NCI-H69 (cell line): ENCODE results near the gene WSB1.
"Not testable (repeated sequence)": the region's sequence is repeated elsewhere in the genome, so short reads cannot be mapped to it uniquely, and the experiment has no call there.

ENCODE experiments used
- DNase-seq: peaks from one replicate; lab custom pipeline; 2025; lab: John Stamatoyannopoulos, UW

WSB1 gene

DNA sequence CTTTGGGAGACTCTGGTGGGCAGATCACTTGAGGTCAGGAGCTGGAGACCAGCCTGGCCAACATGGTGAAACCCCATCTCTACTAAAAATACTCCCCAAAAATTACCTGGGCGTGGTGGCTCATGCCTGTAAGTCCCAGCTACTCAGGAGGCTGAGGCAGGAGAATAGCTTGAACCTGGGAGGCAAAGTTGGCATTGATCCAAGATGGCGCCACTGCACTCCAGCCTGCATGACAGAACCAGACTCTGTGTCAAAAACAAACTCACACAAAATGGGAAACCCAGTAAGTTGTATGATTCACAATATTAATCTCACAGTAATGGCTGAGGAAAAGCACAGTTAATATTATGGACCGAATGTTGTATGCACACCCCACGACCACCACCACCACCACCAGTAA is 24.3 kb downstream of the WSB1 start:
- DNase-seq = peak; percentile 28

DNA sequence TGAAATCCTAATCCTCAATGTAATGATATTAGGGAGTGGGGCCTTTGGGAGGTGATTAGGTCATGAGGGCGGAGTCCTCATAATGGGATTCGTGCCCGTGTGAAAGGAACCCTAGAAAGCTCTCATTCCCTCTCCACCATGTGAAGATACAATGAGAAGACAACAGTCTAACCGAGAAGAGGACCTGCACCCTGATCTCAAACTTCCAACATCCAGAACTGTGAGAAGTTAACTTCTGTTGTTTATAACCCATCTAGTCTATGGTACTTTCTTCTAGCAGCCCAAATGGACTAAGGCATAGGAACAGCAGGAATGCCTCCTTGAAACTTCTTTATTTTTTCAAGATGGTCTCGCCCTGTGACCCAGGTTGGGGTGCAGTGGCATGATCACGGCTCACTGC is 24.7 kb downstream of the WSB1 start:
- no peak for DNase-seq

DNA sequence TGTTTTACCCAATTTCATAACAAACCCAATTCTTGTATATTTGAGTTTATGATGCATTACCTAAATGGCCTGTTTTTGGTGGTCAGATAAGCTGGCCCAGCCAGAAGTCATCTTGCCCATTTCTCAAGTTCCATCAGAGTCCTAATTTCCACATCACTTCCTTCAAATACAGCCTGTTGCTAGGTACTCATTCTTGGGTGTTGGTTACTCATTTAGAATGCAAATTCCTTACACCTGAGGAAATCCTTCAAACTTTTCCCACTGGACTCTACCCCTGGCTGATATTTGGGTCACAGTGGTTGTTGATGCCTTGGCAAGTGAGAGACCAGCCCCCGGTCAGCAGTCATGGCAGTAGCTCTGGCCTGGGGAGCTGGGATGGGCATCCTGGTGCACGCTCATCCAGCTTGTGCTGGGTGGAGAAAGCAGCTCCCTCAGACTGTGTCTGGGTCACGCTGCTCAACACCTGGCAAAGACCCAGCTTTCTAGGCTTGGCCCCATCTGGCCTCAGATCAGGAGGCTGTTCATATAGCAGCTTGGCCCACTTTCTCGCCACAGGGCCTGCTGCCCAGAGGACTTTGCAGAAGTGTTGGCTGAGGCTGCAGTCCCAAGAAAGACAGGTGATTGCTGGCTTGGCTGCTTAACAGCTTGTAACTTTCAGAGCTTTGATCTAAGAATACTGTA is 25.8 kb downstream of the WSB1 start:
- DNase-seq = peak; percentile 79

DNA sequence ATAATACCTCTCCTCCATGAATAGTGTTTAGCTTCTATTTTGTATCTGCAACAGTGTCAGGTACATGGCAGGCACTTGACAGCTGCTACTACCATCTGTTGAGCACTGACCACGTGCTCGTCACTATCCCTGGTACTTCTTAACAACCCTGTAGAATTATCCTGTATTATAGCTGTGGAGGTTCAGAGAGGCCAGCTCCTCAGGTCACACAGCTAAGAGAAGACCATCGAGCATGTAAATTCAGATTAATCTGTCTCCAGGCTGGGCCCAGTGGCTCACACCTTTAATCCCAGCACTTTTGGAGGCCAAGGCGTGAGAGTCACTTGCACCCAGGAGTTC is 26.3 kb downstream of the WSB1 start:
- peak; percentile 79 for DNase-seq

DNA sequence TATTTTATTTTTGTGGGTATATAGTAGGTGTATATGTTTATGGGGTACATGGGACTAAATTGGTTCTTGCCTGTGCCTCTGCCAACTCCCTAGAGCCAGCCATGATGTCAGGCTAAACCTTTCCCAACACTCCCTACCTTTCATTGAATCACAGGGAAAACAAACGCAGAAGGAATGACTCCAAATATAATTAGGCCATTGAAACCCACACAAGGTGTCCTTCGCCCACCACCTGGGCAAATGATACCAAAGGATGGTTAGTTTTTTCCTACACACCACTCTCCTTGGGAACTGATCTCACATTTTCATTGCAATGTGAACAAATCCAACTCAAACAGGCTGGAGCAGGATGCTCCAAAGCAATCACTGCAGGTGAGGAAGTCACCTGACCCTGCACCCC is 27.5 kb downstream of the WSB1 start:
- peak; percentile 34 for DNase-seq

DNA sequence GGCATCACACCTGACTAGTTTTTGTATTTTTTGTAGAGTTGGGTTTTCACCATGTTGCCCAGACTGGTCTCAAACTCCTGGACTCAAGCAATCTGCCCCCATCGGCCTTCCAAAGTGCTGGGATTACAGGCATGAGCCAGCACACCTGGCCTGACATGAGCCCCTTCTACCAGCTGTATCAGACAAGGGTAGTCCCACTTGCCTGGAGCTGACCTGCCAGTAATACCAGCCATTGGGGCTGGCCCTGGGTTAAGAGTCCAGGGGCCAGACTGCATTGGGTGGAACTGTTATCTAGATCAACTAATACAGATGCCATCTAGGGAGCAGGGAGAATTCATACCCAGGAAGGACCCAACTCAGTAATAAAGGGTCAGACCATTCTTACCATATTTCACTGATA is 28.1 kb downstream of the WSB1 start:
- no peak for DNase-seq

DNA sequence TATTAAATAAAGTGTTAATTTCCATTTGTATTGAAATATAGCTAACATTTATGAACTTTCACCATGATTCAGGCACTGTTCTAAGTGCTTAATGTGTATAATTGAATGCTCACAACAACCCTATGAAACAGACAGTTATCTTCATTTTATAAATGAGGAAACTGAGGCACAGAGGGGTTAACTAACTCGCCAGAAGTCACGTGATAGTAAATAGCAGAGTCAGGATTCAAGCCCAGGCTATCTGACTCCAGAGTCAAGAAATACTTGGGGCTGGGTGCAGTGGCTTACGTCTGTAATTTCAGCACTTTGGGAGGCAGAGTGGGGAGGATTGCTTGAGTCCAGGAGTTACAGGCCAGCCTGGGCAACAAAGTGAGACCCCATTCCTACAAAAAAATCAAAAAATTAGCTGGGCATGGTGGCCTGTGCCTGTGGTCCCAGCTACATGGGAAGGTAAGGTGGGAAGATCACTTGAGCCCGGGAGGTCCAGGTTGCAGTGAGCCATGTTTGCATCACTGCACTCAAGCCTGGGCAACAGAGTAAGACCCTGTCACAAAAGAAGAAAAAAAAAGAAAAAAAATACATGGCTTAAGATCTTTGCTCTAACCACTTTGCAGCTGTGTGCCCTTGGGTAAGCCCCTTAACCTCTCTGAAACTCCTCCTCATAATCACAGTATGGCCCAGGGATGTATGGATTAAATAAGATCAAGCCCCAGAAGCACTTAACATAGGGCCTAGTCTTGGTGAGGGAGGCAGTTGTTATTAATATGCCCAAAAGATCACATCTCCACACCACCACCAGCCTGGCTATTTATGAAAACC is 29.0 kb downstream of the WSB1 start:
- no peak for DNase-seq

DNA sequence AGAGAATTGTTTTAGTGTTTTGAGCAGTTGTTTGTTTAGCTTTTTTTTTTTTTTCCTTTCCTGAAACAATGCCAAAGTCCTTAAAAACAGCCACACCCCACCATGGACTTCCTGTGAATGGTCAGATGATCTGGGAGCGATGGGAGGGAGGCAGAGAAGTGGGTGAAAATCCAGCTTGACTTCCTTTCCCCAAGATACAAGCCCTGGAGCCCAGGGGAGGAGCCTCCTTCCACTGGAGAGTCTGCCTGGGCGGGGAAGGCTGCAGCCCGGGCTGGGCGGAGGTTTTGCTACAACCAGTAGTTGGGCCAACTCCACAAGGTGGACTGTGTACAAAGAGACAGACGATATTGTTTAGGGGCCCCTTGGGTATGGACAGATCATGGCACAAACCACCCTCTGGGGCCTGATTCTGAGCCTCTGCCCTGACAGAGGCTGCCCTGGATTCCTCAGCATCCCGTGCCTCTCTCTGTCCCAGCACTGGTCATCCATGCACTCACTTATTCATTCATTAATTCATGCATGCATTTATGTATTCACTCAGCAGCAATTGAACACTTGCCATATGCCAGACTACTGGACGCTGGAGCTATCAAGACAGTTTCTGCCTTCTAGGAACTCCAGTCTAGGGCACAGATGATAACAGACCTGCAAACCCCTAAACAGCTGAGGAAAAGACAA is 29.8 kb downstream of the WSB1 start:
- peak; percentile 78 for DNase-seq

DNA sequence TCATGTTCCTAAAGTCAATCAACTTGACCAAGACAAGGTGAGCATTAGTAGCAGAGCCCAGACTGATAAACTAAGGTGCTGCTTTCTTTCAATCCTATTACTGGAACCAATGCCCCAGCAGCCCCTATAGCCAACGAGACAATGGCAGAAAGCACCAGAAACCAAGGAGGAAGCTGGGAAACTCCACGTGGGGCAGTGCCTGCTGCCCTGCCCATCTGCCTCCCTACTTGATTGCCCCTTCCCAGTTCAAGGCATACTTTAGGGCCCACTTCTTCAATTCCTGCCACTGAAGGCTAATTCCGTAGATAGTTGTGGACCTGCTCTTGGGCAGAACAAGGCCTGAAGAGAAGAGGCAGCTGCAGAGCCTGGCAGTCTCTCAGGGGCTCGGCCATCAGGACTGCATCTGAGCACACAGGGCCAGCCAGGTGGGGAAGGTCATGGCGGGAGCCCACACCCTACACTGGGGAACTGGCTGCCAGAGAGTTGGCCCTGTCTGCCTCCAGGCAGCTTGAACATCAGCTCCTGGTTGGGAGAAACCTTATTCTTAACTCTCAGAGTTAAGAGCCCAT is 30.9 kb downstream of the WSB1 start:
- DNase-seq = no peak

DNA sequence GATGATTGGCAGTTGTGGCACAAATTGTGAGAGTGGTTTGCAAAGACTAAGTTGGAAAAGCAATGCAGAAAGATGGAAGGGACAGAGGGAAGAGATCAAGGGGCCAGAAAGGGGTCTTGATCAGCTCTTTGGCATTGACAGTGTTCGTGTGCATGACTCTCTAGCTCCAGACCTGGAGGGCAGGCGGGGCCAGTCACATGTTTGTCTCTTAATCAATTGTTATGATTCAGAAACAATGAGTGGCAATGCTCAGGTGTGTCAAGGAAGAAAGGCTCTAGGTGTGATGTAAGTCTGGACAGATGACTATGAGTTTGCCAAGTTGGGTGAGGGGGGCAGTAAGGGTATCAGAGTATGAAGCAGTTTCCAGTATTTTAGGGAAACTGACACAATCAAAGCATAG is 32.1 kb downstream of the WSB1 start:
- DNase-seq = no peak

DNA sequence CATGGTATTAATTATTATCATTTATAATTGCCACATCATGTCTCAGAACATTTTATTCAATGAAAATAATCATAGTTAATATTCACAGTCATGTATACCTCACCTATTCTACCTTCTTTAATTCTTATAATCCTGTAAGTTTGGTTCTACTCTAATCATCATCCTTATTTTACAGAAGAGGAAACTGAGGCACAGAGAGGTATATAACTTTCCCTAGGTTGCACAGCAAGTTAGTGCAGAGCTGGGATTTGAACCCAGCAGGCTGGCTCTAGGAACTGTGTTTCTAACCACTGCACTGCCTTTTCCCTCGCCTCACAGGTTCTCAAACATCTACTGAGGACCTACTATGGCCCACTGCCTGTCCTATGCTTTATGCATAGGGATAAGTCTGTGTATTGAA is 32.7 kb downstream of the WSB1 start:
- DNase-seq = no peak

DNA sequence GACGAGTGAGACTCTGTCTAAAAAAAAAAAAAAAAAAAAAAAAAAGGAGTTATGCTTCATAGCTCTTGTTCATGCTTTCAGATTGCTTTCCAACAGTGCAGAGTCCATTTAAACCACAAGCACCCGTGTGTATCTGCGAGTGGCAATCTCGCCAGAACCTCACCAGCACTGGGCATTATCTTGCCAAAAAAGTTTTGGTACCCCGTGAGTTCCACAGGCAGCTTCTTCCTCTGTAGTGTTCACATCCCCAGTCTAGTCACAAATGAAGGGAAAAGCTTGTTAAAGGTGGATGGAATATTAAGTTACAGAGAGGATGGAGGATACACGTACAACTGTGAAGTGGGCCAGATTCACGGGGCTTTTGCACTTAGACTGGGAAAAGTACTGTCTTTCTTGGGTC is 33.5 kb downstream of the WSB1 start:
- DNase-seq = no peak

DNA sequence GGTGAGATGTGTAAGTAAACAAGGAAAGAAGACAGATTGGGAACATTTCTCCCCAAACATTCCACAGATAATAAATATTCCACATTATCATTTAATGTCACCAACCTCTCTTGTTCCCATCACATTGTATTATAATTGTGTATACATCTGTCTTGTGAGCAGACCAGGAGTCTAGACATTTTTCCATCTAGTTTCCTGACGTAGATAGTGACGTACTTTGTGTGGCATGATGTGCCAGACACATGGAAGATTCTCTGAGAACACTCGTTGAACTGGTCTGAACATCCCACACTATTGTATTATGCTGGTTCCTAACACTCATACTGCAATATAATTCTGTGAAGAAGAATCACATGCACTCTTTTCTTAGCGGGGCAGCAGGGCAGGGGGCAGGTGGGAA is 34.0 kb downstream of the WSB1 start:
- DNase-seq = no peak

DNA sequence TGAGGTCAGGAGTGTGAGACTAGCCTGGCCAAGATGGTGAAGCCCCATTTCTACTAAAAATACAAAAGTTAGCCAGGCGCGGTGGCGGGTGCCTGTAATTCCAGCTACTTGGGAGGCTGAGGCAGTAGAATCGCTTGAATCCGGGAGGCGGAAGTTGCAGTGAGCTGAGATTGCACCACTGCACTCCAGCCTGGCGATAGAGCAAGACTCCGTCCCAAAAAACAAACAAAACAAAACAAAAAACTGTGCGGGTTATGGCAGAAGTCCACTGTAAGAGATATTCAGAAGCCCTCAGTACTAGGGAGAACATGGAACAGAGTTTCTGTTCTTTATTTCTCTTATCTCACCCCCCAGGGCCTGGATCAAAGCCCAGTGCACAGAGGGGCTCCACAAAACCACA is 34.8 kb downstream of the WSB1 start:
- not testable (repeated sequence) for DNase-seq

DNA sequence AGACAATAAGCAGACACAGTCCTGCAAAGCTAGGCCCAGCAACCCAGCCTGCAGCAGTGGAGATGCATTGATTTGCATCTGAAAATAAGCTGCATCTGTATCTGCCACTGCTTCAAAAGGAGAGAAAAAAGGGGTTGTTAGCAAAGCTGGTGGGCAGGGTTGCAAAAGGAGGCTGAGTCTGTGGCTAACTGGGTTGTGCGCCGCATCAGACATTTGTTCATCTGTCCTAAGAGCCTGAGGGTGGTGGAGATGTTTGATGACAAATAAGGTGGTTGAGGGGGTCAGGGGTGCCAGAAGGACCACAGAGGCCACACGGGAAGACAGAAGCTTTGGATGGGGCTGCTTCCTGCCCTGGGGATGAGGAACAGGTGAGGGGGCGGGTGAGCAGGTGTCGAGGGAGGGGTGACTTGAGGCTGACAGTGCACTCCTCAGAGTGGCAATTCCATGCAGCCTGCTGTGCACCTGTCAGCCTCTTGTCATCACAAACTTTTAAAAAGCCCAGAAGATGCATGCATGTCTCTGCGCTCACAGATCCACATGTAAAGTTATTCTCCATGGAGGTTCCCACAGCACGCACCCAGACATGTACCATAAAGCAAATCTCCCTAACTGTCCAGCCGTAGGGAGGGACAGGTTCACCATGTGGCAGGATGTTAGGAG is 35.4 kb downstream of the WSB1 start:
- no peak for DNase-seq

DNA sequence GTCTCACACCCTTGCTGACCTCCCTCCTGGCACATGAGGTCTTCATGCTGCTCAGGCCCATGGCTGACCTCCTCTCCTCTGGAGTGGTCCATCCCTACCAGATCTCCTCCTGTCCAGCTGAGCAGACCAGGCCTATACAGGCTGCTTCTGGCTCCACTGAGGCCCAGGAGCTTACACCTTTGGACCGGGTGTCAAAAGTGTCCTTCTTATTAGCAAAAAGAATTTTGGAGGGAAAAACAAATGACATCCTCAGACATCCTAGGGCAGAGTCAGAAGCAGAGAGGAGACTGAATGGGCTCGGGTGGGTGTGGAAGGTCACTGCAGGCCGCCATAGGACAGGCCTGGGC is 38.1 kb downstream of the WSB1 start:
- no peak for DNase-seq

DNA sequence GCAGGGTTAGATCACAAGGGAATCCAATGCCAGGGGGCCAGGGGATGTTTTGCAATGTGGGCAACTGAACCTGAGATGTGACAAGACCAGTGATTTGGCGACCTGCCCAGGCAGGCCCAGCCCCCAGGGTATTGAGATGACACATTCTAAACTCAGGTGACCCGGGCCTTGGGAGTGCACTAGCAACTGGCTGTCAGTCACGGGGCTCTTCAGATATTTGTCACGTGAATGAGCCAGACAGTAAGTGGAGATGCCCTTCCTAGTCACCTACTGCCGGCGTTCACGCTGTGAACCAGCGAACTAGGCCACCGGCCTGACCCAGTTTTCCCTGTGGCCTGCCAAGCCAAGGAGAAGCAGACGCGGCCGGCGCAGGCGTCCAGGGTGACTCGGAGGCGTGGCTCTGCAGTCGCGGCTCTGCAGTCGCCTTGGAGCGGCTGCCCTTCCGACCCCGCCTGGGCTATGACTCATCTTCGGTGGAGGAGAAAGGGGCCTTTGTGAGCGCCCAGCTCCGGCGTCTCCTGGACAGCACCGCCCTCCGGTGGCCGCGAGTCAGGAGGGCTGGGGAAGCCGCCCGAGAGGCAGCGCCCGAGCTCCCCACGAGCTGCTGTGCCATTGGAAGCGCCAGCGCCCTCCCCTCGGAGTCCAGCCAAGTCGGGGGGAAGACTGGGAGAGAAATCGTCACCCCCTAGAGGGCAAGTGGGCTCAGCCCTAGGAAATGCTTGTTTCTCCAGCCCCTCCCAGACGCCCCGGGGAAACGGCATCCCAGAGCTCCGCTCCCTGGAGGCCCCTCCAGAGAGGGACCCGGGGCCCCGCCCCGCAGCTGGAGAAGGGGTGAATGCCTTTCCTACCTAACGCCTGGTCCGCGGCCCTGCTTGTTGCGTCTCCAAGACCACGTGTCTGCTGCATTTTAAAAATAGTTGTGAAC is 38.8 kb downstream of the WSB1 start:
- DNase-seq = peak; percentile 98

DNA sequence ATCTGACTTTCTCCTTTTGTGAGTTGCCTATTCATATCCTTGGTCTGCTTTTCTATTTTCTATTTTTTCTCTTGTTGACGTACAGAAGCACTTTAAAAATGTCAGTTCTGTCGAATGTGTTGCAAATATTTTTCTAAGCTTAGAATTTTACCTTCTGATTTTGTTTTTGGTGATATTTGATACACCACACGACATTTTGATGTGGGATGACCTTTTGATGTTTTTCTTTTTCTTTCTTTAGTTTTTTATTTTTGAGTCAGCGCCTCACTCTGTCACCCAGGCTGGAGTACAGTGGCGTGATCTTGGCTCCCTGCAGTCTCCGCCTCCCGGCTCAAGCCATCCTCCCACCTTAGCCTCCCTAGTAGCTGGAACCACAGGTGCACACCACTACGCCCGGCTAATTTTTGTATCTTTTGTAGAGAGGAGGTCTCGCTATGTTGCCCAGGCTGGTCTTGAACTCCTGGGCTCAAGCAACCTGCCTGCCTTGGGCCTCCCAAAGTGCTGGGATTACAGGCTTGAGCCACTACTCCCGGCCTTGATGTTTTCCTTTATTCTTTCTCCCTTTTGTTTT is 39.6 kb downstream of the WSB1 start:
- DNase-seq = peak; percentile 5

DNA sequence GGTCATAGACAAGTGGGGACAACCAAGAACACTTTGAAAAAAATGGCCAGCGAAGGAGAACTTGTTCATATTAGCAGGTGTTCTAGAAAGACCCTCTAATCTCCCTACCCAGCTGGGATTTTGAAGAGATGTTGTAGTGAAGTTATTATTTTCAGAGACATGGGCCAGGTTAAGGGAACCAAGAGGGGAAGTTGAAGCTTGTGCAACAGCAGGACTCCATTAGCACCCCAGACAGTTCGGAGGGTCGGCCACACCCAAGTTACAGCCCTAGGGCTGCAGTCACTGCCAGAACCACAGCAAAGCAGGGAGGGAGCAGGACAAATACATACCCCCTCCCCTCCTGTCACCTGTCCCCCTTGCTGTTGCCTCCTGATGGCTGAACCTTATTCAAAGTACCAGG is 42.3 kb downstream of the WSB1 start:
- DNase-seq = no peak

DNA sequence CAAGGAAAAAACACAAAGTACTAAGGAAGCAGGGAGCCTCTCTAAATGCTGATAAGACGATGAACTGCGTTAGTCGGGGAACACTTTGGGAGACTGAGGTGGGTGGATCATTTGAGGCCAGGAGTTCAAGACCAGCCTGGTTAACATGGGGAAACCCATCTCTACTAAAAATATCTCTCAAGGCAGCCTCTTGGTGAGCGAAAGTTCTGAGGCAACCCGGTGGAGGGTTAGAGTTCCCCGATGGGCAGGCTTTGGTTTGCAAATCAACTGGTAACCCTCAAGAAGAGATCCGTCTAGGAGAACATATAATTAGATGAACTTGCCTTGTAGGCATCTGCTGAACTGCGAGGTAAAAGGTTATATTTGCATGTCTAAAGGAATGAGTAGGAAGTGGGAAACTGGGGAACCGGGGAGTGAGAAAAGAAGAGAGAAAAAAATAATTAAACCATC is 44.6 kb downstream of the WSB1 start:
- no peak for DNase-seq
